ENCODE results near the gene RAI1.
A peak's percentile ranks its signal among the peaks of the same experiment; 100 is the strongest.

RAI1 gene

DNA sequence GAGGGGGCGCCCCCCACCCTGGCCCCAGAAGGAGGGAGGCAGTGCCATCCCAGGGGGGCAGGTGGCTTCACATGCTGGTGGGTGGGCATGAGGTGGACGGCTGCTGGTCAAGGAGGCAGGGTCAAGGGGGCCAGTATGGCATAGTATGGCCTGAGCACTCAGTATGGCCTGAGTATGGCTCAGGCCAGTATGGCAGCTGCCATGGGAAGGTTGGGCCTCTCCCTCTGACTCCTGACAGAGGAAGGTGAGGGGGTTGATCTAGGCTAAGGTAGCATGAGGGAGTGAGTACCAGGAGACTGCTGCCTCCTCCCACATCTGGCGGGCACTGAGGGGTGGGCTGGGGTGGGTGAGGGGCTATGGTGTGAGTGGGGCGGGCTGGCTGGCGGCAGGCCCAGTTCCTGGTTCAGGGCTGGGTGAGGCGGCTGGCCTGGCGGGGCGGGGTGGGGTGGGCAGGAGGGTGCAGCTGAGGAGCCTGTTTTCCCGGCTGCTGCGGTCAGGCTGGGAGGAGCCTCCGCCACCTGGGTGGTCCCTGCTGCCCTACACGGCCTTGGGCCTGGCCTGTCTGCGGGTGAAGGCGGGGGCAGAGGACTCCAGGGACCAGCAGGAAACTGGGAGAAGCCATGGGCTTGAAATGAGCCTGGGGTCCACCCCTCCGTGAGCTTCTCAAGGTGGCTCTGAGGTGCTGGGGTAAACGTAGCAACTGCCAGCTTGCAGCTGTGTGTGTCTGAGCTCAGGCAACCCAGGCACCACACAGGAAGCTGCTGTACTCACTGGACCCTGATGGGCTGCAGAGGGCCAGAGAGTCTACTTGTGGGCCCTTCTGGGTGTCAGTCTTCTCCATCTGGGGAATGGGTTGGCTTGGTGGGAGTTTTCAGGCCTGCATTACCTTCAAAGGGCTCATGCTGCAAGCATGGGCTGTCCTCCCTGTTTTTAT, 57.0 kb downstream of the RAI1 start:
- no peak for DNase-seq

- no peak for DNase-seq
These were observed 57.6 kb downstream of the RAI1 start for GRCh38 chr17:17738901-17739300.

GRCh38 chr17:17739388-17740066, 58.3 kb downstream of the RAI1 start:
- no peak for DNase-seq

- DNase-seq: peak; percentile 42
These were observed 59.5 kb downstream of the RAI1 start for GRCh38 chr17:17740615-17741348.

DNA sequence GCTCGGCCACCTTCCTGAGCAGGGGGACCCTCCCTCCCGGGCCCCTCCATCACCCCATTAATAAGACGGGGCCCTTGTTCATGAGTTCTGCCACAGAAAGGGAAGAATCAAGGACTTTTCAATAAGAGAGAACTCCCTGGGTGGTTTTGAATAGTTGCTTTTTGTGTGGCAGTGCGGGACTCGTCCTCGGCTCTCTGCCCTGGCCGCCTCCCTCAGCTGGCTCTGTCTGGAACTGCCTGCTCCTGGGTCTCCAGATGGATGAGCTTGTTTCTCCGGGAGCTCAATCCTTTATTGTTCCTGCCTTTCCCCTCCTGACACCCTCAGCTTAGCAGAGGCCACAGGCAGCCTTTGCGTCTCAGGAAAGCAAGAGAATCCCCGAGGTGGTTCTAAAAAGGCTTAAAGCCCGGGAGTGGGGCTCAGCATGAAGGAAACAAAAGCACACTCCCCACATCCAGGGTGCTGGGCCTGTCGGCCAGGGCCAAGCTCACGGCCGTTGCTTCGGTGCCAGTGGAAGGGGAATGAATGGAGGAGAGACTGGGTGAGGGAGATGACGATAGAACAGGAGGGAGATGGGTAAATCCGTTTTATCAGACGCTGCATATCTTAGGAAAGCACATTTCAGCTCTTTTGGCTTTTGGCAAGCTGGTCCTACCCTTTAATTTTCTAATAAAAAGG, 60.2 kb downstream of the RAI1 start:
- no peak for DNase-seq

GRCh38 chr17:17742133-17742621, 60.9 kb downstream of the RAI1 start:
- DNase-seq: no peak

DNA sequence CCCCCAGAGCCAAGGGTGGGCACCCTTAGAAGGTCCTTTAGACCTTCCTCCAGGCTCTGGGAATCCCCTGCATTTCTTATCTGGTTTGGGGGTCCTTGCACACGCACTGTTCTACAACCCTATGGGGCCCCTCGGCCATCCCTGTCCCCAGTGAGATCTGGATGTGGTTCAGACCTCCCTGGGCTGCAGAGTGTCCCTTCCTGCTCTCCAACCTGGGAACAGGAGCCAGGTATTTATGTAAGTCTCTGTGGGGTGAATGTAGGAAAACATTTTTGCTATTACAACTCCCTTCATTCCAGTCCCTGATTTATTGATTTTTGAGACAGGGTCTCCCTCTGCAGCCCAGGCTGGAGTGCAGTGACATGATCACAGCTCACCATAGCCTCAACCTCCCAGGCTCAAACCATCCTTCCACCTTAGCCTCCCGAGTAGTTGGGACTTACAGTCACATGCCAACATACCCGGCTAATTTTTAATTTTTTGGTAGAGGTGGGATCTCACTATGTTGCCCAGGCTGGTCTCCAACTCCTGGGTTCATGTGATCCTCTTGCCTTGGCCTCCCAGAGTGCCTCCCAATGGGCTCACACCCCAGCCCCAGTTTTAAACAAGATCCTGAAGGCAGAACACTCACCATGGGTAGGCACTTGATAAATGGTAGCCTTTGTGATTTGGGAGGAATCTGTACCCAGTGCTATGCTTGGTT, 61.6 kb downstream of the RAI1 start:
- DNase-seq: no peak

GRCh38 chr17:17743391-17744112, 62.3 kb downstream of the RAI1 start:
- DNase-seq: no peak

DNA sequence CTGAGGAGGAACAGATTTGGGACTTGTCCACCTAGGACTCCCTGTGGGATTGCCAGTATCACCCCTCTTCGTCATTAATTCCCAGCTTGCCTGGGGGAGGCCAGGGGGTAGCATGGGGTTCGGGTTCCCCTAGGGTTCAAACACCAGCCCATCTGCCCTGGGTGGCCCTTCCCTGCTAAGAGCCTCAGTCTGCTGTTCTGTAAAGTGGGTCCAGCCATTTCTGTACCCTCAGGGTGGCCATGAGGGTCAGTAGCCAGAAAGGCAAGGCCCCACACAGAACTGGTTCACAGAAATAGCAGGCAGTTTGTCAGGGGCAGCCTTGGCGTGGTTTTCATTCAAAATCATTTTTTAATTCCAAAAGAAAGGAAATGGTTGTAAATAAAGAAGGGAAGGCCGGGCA, 62.9 kb downstream of the RAI1 start:
- DNase-seq: no peak

DNA sequence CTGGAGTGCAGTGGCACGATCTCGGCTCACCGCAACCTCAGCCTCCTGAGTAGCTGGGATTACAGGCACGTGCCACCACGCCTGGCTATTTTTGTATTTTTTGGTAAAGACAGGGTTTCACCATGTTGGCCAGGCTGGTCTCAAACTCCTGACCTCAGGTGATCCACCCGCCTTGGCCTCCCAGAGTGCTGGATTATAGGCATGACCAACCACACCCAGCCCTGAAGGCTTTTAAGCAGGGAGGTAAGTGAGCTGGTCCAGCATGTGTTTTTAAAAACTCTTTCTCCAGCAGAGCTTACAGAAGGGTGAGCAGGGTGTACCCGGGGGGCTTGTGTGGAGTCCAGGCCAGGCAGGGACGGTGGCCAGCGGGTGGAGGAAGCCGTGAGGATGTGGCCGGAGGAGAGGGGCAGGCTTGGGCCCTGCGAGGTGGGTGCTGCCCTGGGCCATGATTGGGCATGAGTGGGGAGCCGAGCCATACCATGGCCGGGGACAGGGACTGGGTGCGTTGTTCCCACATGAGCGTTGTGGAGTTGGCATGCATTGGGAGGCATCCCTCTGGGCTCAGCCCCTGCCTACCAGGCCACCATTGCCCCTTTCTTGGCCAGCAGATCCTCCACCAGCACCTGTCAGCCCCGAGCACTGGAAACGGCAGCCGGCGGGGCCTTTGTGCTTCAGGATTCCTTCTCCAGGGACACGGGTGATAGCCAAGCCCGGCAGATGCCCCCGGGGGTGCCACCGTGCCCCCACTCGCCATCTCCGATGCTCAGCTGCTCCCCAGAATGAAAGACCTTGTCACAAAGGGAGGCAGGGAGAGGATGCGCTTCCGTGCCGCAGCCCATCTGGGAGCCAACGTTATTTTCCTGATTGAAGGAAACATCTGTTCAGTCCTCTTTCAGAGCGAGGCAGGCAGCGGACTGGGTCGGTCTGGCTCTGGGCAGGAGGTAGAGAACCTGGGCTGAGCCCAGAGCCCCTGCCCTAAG, 64.5 kb downstream of the RAI1 start:
- no peak for DNase-seq

DNA sequence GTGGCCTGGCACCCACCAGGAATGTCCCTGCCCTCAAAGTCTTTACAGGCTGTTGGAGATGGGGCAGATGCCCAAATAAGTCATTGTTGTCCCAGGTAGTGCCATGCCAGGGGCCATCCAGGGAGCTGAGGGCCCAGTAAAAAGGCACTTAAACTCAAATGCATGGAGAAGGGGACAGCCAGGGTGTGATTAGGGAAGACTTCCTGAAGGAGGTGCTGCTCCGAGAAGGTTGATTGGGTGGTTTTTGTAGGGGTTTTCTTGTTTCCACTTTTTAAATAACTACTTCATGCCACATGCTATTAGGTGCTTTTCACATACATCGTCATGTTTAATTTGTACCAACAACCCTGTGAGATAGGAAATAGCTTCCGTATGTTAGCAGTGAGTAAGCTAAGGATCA, 66.9 kb downstream of the RAI1 start:
- no peak for DNase-seq

DNA sequence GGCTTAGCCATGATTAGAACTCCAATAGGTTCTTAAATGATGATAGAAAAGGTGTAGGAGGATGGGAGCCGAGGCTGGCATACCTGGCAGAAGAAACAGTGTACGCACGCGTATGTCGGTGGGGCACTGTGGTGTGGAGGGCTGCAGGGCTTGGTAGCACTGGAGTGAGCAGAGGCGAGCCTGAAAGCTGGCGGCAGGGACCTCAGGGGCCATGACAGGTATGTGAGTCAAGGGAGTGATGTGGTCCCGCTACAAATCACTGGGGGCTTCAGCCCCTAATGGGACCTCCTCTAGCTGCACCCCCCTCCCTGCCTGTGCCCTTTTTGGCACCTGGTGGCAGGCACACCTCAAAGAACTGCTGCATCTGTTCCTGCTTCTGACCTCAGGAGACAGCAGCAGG, 67.3 kb downstream of the RAI1 start:
- DNase-seq: no peak

GRCh38 chr17:17749025-17749772, 67.9 kb downstream of the RAI1 start:
- no peak for DNase-seq

GRCh38 chr17:17749921-17750320, 68.7 kb downstream of the RAI1 start:
- peak; percentile 46 for DNase-seq

DNA sequence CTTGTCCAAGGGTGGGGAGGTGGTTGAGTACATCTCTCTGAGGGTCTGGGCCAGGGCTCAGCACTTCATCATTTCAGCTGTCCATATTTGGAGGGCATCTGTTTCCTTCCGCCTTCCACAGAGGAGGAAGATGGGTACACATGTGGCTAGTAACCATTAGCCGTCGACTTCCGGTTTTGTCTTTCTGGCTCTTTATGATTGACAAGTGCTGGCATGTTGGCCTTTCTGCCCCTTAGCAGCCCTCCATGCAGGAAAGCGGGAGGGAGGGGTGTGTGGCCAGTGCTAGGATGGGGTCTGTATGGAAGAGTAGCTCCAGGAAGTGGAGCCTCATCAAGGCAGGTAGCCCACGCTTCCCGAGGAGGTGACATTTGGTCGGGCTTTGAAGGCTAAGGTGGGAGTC, 69.6 kb downstream of the RAI1 start:
- DNase-seq: no peak

DNA sequence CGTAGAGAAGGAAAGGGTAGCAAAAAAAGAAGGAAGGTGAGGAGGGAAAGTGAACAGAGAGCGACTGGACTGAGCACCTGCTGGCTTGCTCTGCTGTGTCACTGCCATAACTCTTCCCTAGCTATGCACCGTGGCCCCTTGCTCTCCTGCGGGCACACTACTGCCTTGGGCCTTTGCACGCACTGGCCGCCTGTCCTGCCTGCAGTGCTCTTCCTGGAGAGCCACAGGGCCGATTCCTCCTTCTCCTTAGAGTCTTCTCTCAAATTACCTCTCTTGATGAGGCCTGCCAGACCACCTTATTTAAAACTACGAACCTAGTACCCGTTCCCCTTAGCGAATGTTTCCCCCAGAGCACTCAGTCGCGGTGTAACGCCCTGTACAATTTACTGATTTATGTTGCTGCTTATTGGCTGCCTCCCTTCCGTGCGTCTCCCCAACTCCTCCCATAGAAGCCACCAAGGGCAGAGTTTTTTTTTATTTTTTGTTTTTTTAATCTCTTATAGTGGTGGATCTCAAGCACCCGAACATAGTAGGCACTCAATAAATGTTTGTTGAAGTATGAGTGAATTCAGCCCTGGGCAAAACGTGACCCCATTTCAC, 70.3 kb downstream of the RAI1 start:
- no peak for DNase-seq

- peak; percentile 97 for DNase-seq
These were observed 71.0 kb downstream of the RAI1 start for GRCh38 chr17:17752089-17752820.

GRCh38 chr17:17752821-17753321, 71.6 kb downstream of the RAI1 start:
- no peak for DNase-seq

Data from stimulated activated CD4-positive, alpha-beta T cell treated with anti-CD3 and anti-CD28 coated beads, Interleukin-4, amount 100 ng/mL, for 1 hour (primary cell).